HG03565 (cell line): ENCODE measurements around the gene FBXO8.
"Not testable (repeated sequence)": the region's sequence is repeated elsewhere in the genome, so short reads cannot be mapped to it uniquely, and the experiment has no call there.

Experiments
- ATAC-seq: cut with Tn5 transposase; IDR thresholded peaks from one replicate; pipeline ENCODE4 v1.9.1; 2021; ENCODE audit warnings: mild to moderate bottlenecking, moderate library complexity; ENCODE audit not compliant: unreplicated experiment

The FBXO8 gene, protein sequence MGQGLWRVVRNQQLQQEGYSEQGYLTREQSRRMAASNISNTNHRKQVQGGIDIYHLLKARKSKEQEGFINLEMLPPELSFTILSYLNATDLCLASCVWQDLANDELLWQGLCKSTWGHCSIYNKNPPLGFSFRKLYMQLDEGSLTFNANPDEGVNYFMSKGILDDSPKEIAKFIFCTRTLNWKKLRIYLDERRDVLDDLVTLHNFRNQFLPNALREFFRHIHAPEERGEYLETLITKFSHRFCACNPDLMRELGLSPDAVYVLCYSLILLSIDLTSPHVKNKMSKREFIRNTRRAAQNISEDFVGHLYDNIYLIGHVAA

DNA sequence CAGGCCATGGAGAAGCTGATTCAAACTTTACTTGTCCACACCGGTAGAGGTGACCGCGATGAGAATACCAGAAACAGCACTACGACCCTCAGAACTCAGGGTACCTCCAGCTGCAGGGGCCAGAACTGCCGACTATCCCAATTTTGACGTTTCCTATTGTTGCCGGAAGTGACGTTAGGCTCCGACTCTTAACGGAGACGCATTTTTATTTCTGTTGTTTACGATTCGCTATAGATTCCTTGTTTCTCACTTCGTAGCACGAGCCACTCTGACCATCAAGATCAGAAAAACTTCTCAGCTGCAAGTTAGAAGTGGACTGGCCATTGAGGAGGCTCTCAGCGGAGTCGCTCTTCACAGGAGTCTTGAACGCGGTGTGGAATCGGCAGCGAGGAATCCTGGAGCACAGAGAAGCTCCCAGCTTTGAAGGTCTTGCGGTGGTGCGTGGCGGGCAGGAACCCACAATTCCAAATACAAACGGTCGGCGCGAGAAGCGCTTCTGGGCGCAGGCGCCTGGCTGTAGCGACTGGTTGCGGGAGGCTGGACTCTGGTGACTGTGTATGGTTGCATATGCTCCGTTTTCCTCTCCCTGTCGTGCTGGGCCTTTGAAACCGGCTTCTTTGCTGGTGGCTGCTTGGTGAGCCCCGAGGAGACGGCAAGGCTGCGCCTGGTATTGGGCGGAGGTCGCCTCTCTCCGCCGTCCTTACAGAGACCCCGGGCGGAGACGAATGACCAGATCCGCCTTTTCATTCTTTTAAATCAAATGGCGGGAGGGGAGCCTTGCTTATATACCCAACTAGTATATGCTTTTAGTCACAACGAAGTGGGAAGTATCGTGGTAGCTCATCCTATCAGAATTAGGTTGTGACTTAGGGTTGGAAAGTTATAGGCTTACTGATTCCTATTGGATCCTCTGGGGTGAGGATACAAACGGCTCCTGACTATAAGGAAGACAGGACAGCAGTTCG is at the start of gene FBXO8, which contains the start of gene CEP44:
Gene FBXO8, minus strand, starts transcription at position 161 of the 965 bp plus-strand sequence. CDS start 20,575 bp downstream, outside the sequence.
Gene CEP44, plus strand, starts transcription at position 405 of the 965 bp plus-strand sequence. CDS start 15,211 bp downstream, outside the sequence.
- ATAC-seq: peak; percentile 32

DNA sequence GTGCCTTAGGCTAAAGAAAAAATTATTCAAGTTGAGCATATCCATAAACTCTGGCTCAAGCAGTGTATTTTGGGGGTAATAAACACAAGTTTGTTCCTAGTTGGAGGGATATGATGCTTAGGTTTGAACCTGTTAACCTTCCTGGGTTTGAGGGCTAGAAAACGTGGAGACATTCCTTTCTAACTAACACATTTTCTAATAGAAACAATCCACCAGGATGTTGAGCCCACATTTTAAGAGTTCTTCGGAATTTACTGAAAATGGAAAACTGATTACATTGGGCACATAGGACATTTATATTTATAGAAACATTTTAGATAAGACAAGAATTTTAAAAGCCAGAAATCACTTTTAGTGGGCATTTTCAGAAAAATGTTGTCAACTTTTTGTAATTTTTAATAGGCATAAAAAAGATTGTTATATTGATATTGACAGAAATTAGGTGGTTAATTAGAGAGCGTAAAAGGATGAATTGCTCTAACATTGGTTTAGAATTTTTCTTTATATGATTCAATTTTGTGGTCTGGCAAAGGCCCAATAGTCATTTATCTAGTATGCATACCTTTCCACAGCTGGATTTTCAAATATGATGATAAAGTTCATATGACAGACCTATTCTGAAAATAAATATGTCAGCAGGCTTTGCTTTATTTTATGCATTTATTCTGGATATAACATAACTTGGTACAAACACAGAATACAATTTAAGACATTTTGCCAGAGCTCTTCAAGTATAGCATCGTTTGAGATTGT is 49.5 kb upstream of the FBXO8 start:
- no peak for ATAC-seq

DNA sequence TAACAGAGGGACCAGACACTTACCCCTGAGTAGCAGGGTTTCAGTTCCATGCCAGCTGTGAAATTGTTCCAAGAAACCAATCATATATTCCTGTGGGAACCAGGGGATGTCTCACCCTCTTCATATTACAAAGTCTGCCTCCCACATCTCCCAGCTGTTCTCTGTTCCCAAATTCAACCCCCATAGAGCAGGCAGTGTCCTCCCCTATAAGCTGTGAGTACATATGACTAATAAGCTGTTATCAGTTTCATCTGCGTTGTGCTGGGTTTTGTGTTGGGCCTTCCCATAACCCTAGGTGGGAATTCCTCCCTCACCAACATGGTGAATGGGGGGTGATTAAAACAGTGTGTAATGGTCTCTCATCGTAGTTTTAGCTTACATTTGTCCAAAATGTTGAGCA is 41.3 kb upstream of the FBXO8 start:
- no peak for ATAC-seq

DNA sequence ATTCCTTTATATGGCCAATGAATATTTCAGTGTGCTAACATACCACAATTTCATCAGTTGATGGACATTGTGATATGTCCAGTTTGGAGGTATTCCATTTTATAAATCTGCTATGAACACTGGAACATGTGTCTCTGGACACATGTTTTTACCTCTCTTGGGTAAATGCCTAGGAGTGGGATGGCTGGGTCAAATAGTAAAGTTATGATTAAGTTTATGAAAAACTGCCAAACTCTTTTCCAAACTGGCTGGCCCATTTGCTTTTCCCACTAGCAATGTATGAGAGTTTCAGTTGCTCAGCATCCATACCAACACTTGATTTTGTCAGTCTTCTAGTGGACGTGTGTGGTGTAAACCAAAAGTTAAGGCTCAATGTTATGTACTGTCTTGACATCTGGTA is 40.8 kb upstream of the FBXO8 start:
- ATAC-seq: no peak

- ATAC-seq: no peak
These were observed 37.2 kb upstream of the FBXO8 start for GRCh38 chr4:174320494-174321199.

DNA sequence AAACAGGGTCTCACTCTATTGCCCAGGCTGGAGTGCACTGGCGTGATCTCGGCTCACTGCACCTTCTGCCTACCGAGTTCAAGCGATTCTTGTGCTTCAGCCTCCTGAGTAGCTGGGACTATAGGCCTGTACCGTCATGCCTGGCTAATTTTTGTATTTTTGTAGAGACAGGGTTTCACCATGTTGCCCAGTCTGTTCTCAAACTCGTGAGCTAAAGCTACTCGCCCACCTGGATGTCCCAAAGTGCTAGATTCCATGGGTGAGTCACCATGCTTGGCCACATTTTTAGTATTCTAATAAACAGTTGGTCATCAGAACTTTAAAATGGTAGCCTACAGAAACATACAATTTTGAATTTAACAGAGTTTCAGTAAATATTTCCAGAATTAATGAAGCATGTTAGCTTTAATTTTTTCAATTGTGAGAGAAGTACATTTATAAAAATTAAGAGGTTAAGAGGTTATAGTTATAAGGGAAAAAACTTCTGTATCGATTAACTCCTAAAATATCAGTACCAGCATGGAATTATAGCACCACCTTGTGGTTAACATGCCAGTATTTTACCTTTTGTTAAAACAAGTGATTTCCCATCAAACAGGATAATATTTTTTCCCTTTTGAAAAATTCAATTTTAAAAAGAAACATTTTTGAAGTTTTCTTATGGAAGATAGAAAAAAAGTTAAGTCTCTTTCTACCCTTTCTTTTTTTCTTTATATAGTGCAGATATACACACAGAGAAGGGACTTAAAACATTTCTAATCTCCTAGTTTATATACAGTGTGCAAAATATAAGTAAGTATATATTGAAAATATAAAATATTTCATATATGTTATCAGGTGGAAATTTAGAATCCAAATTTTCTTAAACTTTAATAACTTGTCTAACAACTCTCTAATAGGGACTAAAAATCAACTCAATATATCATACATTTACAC is 35.6 kb upstream of the FBXO8 start:
- no peak for ATAC-seq

DNA sequence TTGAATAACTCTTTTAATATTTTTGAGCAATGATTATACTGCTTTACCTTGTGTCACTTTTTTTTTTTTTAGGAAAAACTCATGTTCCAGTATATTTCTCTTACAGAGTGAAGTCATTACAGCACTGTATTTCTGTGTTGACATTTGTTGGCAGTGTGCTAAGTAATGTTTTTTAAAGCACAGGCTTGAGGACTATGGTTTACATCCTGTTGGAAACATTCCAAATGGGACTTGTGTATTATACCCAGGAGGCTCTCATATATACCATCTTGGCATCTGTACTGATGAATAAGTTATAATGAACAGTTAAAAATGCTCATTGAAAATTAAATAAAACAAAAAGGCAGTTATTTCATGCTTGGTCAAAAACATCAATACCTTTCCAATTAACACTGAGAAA is 34.1 kb upstream of the FBXO8 start:
- ATAC-seq: no peak

- ATAC-seq: no peak
These were observed 33.5 kb upstream of the FBXO8 start for GRCh38 chr4:174316954-174317353.

- ATAC-seq: no peak
These were observed 33.1 kb upstream of the FBXO8 start for GRCh38 chr4:174316546-174316945.

GRCh38 chr4:174314770-174315169 is 31.3 kb upstream of the FBXO8 start:
- ATAC-seq: no peak

GRCh38 chr4:174314274-174314673 is 30.8 kb upstream of the FBXO8 start:
- no peak for ATAC-seq

- no peak for ATAC-seq
These were observed 29.5 kb upstream of the FBXO8 start for GRCh38 chr4:174312993-174313392.

- ATAC-seq: no peak
These were observed 24.2 kb upstream of the FBXO8 start for GRCh38 chr4:174307694-174308093.

GRCh38 chr4:174305961-174306360 is 22.5 kb upstream of the FBXO8 start:
- no peak for ATAC-seq

DNA sequence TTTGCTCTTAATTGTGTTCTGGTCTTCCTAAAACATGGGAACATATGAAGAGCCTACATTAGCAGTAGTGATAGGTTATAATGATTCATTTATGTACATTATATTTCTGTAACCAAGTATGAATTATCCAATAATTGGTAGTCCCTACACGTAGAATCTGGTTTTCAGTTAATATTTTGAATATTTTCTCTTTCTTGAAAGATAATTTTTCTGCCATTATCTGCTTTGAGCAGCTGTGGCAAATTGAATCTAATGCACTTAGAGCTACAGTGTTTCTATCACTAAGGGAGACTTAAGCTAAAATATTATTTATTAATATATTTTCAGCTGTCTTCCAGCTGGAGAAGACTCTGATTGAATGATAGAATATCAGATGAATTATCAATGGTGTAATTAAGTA is 21.2 kb upstream of the FBXO8 start:
- ATAC-seq: no peak

- no peak for ATAC-seq
These were observed 20.2 kb upstream of the FBXO8 start for GRCh38 chr4:174303687-174304086.

DNA sequence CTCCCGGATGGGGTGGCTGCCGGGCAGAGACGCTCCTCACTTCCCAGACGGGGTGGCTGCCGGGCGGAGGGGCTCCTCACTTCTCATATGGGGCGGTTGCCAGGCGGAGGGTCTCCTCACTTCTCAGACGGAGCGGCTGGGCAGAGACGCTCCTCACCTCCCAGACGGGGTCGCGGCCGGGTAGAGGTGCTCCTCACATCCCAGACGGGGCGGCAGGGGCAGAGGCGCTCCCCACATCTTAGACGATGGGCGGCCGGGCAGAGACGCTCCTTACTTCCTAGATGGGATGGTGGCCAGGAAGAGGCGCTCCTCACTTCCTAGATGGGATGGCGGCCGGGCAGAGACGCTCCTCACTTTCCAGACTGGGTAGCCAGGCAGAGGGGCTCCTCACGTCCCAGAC is 11.7 kb upstream of the FBXO8 start:
- not testable (repeated sequence) for ATAC-seq

- not testable (repeated sequence) for ATAC-seq
These were observed 11.2 kb upstream of the FBXO8 start for GRCh38 chr4:174294641-174295040.

DNA sequence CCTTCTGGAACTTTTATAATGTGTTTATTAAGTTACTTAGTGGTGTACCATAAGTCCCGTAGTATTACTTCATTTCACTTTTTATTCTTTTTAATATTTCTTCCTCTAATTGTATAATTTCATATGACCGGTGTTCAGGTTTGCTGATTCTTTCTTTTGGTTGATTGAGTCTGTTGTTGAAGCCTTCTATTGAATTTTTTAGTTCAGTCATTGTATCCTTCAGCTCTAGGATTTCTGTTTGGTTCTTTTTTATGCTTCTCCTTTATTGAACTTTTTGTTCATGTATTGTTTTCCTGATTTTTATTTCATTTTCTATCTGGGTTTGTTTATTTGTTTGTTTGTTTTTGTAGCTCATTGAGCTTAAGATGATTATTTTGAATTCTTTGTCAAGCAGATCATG is 9.0 kb upstream of the FBXO8 start:
- no peak for ATAC-seq
